Panc1 (cell line): ENCODE results near the gene ASGR2.

Experiments
- CTCF ChIP-seq: fragments of 450-650 bp; IDR thresholded peaks from 2 replicates; pipeline ENCODE4 v1.5.1; 2017; ENCODE audit warnings: mild to moderate bottlenecking
- REST ChIP-seq, 2 experiments: IDR thresholded peaks; 2 replicates each; pipeline ENCODE4 v1.6.1; 2011 to 2012; ENCODE audit warnings: low read depth in 2 of 2, control low read depth in 1 of 2, low read length in 1 of 2, mild to moderate bottlenecking in 1 of 2, moderate library complexity in 1 of 2; ENCODE audit not compliant: insufficient read depth in 1 of 2
- TCF7L2 ChIP-seq: IDR thresholded peaks from 2 replicates; pipeline ENCODE4 v1.6.1; 2011; ENCODE audit warnings: mild to moderate bottlenecking, low read depth, low read length, inconsistent platforms

- TF ChIP-seq CTCF, result no peak
- no peak for TF ChIP-seq TCF7L2
- no peak for TF ChIP-seq REST (IDR thresholded peaks at IDR 0.05; ENCODE audit: insufficient read depth in 1 of 2, low read depth in 2 of 2, low read length in 1 of 2)
These were observed 16.8 kb upstream of the ASGR2 start for GRCh38 chr17:7131423-7131791.
